Epithelial cell of prostate (primary cell): ENCODE results near the gene GPR62.
"Not testable (repeated sequence)": the region's sequence is repeated elsewhere in the genome, so short reads cannot be mapped to it uniquely, and the experiment has no call there.

Source experiments
- DNase-seq: peaks from one replicate; pipeline ENCODE4 v3.0.0-alpha.2; 2011; ENCODE audit warnings: low read depth, low spot score
- H3K27ac ChIP-seq: fragments of 450-650 bp; 2 replicates; pipeline ENCODE4 v1.5.1; 2017; ENCODE audit warnings: mild to moderate bottlenecking

GPR62 gene

DNA sequence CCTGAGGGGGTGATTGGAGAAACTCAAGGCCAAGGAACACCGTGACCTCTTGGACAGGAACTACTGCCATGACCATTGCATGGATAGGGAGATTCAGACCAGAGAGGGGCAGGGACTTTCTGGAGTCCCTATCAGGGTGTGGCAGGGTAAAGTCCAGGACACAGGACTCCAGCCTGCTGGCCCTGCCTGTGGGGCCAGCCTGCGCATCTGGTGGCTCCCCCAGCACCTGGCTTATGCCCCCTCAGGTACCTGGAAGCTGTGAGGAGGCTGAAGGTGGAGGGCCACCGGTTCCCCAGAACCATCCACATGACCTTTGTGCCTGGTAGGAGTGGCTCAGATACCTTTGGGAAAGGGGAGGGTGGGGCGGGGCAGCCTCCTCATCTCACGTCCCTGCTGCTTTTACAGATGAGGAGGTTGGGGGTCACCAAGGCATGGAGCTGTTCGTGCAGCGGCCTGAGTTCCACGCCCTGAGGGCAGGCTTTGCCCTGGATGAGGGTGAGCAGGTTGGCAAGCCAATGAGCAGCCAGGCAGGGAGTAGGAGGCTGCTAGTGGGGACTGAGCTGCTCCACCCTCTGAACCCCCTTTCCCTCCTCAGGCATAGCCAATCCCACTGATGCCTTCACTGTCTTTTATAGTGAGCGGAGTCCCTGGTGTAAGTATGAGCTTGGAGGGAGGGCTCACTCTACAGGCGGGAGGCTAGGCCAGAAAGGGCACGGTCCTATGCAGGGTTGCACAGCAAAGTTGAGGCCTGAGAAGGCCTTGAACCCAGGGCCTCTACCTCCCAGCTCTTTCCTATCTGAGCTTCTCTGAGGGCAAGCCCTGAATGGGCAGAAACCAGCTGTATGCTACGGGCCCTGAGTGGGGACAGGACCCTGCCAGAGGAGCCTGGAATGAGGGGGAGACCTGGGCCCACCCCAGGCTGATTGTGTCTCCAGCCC lies 31.1 kb downstream of the GPR62 start:
- no peak overlapping the region for H3K27ac ChIP-seq

DNA sequence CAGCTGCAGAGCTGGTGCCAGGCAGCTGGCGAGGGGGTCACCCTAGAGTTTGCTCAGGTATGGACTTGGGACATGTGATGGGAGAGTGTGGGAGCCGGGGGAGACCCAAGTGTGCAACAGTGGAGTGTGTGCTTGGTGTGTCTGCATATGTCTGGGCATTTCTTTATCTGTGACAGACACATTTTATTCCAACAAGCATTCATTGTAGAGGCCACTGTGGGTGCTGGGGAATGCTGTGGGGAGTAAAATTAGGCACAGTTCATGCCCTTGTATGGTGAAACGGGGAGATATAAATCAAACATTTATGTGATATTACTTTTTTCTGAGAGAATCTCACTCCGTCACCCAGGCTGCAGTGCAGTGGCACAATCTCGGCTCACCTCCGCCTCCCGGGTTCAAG lies 32.4 kb downstream of the GPR62 start:
- no peak for DNase-seq
- H3K27ac ChIP-seq: no peak overlapping the region

More for the DNA sequence above, 31.1 kb downstream of the GPR62 start:
- no peak for DNase-seq

DNA sequence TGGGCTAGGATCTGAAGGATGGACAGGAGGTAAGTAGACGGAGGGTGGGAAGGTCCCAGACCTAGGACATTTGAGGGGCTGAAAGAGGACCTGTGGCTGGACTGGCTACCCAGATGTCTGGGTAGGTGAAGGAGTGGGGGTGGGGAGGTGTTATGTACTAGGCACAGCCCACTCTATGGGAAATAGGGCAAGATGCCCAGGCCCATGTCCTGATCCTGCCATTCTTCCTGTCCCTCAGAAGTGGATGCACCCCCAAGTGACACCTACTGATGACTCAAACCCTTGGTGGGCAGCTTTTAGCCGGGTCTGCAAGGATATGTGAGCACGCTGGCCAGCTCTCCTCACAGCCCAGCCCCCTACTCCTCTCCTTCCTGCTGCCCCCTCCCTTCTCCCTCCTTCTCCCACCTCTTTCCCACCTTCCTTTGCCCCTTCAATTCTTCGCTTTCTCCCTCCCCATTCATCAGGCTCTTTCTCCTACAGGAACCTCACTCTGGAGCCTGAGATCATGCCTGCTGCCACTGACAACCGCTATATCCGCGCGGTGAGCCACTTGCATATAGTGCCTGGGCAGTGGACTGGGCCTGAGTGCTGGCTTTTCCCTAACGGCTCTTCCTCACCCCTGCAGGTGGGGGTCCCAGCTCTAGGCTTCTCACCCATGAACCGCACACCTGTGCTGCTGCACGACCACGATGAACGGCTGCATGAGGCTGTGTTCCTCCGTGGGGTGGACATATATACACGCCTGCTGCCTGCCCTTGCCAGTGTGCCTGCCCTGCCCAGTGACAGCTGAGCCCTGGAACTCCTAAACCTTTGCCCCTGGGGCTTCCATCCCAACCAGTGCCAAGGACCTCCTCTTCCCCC lies 33.3 kb downstream of the GPR62 start:
- no peak overlapping the region for H3K27ac ChIP-seq
- no peak for DNase-seq

DNA sequence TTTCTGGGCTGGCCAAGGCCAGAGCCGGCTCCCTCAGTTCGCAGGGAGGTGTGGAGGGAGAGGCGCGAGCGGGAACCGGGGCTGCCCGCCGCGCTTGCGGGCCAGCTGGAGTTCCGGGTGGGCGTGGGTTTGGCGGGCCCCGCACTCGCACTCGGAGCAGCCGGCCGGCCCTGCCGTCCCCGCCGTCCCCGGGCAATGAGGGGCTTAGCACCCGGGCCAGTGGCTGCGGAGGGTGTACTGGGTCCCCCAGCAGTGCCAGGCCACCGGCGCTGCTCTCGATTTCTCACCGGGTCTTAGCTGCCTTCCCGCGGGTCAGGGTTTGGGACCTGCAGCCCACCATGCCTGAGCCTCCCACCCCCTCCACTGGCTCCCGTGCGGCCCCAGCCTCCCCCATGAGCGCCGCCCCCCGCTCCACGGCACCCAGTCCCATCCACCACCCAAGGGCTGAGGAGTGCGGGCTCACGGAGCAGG lies 35.4 kb downstream of the GPR62 start:
- not testable (repeated sequence) for DNase-seq, H3K27ac ChIP-seq

DNA sequence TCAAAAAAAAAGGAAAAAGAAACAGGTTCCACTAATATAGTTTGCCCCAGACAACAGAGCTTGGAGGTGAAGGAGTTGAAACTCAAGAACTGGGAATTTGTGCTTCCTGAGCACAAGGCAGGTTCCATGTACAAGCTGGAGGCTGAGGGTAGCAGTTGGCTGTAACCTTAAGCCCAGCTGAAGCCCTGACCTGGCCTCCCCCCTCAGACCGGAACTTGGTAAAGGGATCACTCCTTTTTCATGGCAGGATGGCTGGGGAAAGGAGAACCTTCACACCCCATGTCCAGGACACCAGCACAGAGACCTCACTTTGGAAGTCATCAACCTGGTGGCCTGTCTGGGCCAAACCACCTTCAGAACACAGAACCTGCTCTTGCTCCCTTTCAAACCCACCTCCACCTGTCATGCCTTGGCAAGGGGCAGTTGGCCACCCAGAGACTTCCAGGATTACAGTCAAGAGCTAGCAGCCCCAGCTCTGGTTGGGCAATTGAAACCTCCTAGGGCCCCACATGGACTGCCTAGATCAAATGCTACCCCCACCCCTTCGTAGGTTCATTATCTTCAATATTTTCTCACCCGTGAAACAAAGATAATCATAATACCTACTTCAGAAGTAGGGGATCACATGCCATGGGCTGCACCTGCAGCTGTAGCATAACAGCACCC lies 37.0 kb downstream of the GPR62 start:
- no peak overlapping the region for H3K27ac ChIP-seq

DNA sequence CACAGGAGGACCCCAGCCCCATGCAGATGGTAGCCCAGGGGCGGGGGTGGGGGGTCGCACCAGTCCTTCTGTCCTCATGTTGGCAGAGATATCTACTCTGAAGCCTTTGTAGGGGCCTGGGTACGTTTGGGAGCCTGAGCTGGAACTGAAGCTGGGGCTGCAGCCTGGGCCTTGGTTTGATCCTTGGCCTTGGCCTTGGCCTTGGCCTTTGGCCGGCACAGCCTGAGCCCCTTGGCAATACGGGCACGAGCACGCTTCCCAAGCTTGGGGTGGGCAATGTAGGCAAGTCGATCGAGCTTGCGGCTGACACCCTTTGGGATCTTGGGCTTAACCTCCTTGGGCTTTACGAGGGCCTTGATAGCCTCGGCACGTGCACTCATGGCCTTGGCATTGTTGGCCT lies 38.5 kb downstream of the GPR62 start:
- H3K27ac ChIP-seq: peak overlapping the region; percentile 22

More for the DNA sequence above, 37.0 kb downstream of the GPR62 start:
- no peak for DNase-seq

DNA sequence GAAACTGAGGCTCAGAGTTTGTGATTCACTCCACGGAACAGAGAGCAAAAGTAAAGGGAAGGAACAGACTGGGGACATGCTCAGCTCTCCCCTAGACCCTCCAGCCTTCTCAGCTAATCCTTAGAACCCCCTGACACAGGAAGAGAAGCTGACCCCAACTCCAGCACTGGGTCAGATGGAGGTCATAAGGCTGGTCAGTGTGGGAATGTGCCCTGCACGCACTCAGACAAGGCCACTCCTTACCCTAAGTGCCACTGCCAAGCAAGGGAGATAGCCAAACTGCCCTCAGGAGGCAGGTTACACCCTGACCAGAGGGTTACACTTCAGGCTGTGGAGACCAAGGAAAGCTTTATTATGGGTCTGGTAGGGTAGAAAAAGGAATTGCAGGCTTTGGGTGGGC lies 39.3 kb downstream of the GPR62 start:
- no peak for DNase-seq
- peak overlapping the region; percentile 74 for H3K27ac ChIP-seq

More for the DNA sequence above, 38.5 kb downstream of the GPR62 start:
- DNase-seq: not testable (repeated sequence)

DNA sequence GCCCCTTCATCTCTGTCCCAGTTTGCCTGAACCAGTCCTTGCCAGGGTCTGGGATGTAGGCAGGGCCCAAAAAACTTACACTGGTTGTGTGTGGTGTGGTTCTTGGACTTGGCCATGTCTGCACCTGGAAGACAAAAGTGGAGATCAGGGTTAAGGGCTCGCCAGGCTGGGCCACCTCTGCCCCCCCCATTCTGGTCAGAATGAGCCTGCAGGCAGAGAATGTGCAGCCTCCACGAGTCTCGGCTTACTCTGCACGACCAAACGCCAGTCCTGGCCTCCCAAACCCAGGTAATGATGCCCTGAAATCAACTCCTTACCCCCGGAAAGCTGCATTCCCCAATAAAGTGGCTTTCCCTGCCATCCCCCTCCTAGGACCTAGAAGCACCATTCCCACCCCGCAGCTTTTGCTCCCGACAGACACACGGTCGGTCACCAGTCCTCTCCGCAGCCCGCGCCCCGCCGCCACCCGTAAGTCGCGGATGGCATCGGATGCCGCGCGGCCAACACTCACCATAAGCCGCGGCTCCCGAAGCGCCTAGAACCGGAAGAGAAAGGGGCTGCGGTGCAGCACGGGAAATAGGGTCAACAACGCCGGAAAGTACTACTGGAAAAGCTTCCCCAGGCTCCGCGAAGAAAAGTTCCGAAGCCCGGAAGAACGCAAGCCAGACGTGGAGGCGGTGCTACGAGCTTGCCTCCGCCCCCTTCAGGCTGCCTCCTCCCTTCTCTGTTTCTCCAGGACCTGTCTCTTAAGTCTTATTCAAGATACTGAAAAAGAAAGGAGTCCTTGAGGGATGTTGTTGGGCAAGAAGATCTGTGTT lies 40.4 kb downstream of the GPR62 start, which contains the start of gene RPL29:
Gene RPL29 (minus strand): TSS at position 550 of the 818 bp plus-strand sequence. CDS start 434 bp downstream, at position 116.
- peak within 1 kb of the TSS; percentile 74 for H3K27ac ChIP-seq
- DNase-seq: peak; percentile 75

DNA sequence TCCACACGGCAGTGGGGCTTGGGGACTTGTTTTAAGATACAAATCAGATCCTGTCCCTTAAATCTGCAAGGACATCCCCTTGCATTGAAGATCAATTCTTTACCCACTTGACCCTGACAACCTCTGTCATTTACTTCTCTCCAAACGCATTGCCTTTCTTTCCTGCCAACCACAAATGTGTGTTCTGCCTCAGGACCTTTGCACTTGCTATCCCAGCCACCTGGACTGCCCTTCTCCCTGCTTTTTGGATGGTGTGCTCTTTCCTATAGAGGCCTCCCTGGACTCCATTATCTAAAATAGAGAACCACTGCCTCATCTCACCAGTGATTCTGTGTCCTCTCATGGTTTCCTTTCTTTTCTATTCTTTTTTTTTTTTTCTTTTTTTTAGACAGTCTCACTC lies 42.0 kb downstream of the GPR62 start:
- DNase-seq: no peak
- H3K27ac ChIP-seq: peak overlapping the region; percentile 38

DNA sequence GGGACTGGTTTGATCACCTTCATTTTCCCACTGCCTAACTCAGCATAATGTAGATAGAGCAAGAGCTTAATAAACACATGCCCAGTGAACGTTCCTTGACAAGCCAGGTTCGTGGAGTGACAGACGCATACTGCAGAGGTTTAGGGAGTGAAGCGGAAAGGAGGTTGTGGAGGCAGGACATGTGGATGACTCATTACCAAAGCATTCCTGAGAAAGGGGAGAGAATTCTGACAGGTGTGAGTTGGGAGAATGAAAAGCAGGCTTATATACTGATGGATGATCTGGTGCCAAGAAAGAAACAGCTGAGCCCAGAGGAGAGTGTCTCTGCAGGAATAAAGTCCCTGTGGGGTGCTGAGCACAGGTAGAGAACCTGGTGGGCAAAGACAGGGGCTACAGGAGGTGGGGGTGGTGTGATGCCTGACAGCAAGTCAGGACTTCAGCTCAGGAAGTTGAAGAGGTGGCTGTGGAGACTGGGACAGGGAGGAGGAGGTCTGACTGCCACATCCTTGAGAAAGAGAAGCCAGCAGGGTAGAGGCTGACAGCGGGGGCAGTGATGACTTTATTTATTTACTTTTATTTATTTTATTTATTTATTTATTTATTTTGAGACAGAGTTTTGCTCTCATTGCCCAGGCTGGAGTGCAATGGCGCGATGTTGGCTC lies 42.9 kb downstream of the GPR62 start:
- no peak for DNase-seq
- H3K27ac ChIP-seq: peak overlapping the region; percentile 38

DNA sequence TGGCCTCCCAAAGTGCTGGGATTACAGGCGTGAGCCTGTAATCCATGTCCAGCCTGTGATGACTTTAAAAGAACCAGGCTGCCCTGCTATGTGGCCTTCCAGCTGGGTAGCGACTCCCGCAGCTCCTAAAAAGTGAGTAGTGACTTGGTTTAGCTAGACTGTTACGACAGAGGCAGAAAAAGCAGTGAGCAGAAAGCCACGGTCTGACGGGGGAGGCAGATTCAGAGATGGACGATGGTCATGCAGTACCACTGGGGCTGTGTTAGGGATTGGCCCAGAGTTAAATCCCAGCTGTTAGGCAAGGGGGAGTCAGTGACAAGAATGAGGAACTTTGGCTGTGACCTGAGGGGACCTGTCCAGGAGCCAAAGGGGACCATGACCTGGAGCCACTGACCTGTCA lies 43.6 kb downstream of the GPR62 start:
- no peak overlapping the region for H3K27ac ChIP-seq

DNA sequence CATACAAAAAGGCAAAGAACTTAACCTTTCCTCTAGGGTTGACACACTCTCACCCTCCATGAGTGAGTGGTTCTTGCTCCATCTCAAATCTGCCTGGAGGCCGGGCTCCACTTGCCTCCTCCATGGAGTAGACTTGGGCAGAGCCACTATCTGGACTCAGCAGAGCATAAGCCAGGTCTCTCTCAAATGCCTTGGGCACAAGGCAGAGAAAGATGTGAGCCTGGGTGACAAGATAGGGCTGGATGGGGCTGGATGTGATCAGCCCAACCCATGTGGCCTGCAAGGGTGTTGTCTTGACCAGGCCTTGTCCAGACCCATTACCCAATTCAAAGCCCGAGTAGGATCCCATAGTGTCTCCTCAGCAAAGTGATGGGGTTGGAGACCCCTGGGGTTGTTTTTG lies 44.7 kb downstream of the GPR62 start:
- DNase-seq: no peak
- no peak overlapping the region for H3K27ac ChIP-seq

More for the DNA sequence above, 43.6 kb downstream of the GPR62 start:
- DNase-seq: no peak

DNA sequence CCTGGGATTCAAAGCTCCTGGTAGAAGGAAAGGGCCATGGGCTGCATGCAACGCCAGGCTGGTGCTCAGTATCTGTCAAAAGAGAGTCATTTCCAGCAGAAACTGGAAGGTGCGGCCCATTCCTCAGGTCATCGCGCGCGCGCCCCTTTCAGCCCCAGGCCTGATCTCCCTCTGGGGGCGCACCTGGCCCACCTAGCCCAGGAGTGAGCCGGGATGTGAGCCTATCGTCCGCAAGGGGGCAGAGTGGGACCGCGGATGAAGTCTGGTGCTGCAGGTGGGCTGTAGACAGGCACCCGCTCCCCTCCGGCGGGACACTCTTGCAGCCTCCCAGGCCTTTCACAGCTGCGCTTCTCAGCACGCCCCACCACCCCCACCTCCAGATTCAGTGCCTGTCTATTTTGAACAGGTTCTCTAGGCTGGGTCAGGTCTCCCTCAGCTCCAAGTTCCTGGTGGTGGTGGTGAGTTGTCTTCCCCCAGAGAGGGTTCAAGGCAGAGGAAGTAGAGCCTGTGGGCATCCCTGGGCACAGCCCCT lies 46.3 kb downstream of the GPR62 start:
- no peak for DNase-seq
- H3K27ac ChIP-seq: no peak overlapping the region

DNA sequence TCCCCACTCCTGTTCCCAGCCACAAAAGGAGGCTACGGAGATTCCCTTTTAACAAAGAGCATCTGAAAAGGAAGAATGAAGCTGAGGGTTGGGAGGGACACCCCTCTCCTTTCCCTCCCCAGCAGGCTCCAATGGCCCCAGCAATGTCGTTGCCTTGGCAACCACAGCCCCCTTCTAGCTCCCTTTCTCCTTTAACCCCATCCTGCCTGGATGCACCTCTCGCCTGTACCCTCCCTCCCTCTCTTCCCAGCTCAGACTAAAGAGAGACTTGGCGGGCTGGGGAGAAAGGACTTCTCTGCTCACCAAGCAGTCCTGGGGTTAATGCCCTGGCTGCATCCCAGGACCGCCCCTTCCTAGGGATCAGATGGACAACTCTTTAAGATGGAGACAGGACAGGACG lies 47.6 kb downstream of the GPR62 start:
- H3K27ac ChIP-seq: no peak overlapping the region
- DNase-seq: no peak

DNA sequence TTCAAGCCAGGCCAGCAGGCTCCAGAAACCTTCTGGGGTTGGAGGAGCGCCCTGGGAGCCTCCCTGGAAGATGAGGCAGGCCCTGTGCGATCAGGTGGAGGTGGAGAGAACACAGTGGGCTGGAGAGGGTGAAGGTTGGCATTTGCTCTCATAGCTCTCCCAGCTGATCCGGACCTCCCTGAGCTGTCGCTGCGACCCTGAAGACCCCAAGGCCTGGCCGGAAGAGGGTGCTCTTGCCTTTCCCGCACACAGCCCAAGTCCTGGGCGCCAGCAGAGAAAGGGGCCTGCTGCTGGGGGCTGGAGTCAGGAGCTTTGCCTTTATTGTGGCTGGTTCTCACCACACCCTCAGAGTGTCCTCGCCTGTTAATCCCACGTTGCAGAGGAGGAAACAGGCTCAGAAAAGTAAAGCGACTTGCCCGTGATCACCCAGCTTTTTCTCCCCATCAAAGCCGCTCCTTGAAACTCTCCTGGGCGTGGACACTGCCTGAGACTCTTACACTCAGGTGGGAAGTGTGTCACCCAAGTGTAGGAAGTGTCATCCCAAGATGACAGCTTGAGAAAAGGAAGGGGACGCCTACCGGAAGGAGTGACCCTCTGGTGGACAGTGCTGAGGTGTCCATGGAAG lies 49.1 kb downstream of the GPR62 start:
- DNase-seq: no peak
- H3K27ac ChIP-seq: no peak overlapping the region

DNA sequence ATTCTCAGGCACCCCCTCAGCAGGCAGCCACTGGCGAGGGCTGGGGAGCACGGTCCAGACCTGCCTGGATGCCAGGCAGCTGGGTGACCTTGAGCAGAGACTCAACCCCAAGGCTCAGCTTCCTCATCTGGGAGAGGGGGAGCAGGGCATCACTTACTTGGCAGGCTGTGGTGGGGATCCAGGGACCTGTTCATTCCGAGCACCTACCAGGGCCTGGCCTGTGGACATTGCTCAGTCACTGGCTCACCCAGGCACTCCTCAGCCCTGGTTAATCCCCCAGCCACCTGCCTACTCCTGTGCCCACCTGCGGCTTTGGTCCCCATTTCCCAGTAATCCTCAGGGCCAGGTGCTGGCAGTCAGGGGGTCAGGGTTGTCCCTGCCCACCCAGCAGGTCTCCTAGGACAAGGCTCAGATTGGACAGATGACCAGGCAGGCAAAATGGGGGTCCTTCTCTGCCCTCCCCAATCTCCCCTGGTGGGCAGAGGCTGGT lies 49.8 kb downstream of the GPR62 start:
- H3K27ac ChIP-seq: peak overlapping the region; percentile 4
- DNase-seq: no peak

DNA sequence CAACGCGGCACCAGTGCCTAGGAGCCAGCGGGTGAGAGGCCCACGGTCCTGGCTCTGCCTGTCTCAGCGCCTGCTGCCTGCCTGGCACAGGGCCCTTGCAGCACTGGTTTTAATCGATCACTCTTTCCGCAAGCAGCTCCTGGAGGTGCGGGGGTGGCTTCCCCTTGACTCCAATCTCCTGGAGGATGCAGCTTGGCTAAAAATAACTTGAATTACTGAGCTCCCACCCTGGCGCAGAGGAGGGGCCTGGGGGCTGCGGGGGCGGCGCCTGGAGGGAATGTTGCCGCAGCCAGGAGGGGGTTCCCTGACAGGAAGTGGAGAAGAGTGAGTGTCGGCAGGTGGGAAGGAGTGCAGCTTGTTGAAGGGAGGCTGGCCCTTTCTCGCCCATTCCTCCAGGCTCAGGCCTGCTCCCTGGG lies 50.4 kb downstream of the GPR62 start:
- no peak for DNase-seq
- peak overlapping the region; percentile 4 for H3K27ac ChIP-seq
